NK-92 (cell line): ENCODE measurements around the gene TSACC.
"Not testable (repeated sequence)": the region's sequence is repeated elsewhere in the genome, so short reads cannot be mapped to it uniquely, and the experiment has no call there.

ENCODE experiments used
- DNase-seq: peaks from one replicate; lab custom pipeline; 2025; ENCODE audit not compliant: unreplicated experiment; lab: John Stamatoyannopoulos, UW

Gene TSACC

DNA sequence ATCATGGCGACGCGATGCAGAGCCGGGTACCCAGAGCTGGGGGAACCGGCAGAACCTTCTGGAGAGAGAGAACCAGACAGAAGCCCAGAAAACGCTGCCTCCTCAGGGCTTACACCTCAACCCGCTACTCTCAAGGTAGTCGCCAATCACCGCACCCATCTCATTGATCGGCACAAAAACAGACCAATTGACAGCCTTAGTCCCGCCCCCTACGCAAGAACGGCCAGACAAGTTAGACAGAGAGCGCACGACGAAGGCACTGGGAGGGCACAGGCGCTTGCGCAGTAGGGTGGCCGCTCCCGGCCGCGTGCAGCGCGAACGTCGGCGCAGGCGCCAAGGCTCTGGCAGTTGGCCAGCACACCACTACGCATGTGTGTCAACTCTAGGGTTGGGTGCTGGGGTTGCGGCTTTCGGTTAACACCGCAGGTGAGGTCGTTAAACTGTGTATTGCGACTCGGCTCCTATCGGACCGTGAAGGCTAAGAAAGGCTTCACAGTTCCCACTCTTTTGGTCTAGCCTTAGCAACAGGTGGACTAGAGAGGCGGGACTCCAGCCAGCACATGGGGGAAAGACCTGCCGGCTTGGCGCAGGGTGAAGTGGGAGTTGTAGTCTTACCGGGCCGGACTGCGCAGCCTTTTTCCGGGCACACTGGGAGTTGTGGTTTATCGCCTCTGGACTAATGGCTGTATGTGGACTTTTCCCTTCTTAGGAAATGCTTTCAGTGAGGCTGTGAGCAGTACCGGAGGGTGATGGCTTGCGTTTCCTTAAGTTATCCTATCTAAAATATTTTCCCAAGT lies at the start of gene TSACC, which contains the start of gene CCT3:
TSACC (plus strand) TSS at position 347 of the 797 bp plus-strand sequence. CDS start 1,232 bp downstream, outside the sequence.
CCT3 (minus strand) TSS at position 113 of the 797 bp plus-strand sequence; CDS start at position 5, 108 bp downstream.
- peak; percentile 92 for DNase-seq

DNA sequence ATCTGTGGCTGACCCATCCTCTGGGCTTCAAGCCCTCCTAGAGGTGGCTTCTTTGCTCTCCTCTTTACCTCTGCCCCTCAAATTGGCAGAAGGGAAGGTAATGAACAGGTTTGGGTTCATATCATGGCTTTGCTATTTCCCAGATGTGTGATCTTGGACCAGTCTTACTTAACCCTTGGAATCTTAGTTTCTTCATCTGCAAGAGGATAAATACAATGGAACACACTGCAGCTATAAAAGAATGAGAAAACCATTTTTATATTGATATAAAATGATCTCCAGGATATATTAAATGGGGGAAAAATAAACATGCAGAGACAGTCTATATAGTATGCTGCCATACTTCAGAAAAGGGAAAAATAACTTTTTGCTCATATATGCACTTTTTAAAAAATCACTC lies 48.5 kb upstream of the TSACC start:
- DNase-seq: no peak

DNA sequence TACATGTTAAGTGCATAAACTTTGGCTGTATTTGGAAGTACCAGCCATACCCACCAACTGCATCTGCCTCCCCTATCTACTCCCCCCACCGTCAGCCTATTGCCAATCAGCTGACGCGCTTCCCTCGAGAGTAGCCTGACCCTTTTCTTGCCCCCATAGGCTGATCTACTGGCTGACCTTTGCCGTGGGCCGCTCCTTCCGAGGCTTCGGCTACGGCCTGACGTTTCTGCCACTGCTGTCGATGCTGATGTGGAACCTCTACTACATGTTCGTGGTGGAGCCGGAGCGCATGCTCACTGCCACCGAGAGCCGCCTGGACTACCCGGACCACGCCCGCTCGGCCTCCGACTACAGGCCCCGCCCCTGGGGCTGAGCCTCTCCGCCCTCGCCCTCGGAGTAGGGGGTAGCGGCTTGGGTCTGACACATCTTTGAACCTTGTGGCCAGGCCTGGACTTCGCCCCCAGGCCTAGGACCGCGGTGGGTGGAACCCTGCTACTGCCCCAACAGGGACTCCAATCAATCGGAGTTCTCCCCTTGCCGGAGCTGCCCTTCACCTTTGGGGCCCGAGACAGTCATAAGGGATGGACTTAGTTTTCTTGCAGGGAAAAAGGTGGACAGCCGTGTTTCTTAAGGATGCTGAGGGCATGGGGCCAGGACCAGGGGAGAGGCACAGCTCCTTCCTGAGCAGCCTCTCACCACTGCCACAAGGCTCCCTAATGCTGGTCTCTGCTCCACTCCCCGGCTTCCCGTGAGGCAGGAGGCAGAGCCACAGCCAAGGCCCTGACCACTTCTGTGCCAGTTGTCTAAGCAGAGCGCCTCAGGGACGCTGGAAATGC lies 46.9 kb upstream of the TSACC start:
- no peak for DNase-seq

DNA sequence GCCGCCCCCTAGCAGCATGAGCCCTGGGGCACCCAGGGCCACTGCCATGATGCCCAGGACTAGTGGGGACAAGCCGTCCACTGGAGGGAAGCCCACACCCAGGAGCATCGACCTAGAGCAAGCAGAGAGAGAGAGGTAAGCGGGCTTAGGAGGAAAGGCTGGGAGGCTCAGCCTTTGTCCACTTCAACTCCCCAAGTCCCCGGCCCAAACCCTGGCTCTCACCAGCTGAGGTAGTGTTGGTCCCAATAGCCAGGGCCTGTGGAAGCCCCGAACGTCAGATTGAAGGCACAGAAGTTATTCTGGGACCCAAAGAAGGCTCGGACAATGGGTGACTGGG lies 45.3 kb upstream of the TSACC start:
- no peak for DNase-seq

DNA sequence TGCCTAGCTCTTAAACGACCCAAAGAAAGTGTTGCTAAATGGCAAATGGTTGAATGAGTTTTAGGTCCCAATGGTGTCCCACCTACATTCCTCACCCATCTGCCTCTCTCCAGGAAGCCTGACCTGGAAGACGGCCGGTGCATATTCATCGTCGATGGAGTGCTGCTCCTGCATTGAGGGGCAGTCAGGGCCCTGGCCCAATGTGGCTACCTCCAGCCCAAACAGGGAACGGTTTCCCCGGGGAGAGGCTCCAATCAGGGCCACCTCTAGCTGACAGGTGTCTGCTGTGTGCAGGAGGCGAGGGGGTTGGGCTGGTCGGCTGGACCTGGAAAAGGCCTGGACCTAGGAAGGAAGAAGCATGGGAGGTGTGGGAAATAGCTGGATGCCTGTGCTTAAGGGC lies 44.4 kb upstream of the TSACC start:
- DNase-seq: no peak

DNA sequence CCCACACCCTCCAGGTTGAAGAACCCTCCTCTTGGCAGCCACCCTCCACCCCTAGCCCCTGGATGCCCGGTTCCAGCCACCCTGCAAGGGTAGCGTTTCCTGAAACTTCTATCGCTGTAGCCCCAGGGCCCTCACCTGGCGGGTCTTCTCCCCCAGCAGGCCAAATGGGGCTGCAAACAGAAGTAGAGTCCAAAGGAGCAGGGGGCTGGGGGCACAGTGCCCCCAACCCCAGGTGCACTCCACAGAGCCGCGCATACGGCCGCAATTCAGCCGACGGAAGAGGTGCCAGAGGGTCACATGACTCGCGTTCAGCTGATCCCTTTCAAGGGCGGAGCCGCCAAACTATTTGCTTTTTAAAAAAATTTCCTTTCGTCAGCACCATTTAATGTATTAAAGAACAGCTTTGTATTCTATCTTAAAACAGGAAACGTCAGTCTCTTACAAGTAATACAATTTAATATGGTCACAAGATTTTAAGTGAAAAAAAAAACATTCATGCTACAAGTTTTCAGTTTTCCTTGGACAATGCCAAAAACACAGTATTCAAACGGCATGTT lies 42.9 kb upstream of the TSACC start, which contains the start of gene GLMP:
GLMP (minus strand) TSS at position 289 of the 557 bp plus-strand sequence; CDS start at position 255, 34 bp downstream.
- no peak for DNase-seq

DNA sequence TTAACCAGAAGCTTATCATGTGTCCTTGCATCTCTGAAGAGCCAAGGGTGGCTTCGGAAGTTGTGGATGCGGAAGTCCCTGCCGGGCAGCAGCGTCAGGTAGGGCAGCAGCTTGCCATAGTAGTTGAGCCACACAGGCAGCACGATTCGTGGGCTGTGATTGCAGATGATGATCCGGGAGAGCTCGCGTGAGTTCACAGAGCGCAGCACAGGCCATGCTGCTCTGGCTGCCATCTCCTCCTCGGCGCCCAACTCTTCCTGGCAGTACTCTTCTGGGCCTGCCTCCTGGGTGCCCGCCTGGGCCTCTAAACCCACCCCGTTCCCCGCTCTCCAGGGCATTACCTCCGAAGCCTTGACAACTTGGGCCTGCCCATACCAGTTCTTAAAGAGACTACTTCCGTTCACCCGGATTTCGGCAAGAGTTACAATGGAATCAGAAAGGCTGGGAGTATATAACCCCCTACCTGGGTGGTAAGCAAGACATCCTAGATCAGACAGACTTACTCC lies 39.4 kb upstream of the TSACC start, which contains the start of gene VHLL:
VHLL (minus strand) TSS at position 456 of the 506 bp plus-strand sequence; CDS start at position 338, 118 bp downstream.
- DNase-seq: no peak

DNA sequence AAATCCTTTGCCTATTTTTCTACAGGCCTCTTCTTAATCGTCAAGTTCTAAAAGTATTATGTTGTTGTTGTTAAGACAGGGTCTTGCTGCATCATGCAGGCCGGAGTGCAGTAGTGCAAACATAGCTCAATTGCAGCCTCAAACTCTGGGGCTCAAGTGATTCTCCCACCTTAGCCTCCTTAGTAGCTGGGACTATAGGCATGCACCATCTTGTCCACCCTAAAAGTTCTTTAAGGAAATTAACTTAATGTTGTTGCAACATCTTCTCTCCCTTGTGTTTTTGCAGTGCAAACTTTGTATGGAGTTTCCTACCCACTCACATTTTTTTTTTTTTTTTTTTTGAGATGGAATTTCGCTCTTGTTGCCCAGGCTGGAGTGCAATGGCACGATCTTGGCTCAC lies 35.1 kb upstream of the TSACC start:
- no peak for DNase-seq

DNA sequence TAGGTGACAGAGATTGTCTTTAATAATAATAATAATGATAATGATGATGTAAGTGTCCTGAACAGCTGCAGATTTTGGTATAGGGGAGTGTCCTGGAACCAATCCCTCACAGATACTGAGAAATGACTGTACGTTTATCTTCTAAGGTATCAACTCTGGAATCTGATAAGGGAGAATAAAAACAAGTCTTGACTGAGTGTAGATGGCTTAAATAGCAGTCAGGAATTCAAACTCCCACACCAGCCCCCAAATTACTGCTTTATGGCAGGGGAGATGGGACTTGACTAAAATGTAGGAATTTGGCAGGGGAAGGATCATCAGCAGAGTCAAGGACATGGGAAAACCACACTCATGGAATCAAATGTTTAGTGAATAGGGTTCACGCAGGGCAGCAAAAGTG lies 33.1 kb upstream of the TSACC start:
- DNase-seq: no peak

DNA sequence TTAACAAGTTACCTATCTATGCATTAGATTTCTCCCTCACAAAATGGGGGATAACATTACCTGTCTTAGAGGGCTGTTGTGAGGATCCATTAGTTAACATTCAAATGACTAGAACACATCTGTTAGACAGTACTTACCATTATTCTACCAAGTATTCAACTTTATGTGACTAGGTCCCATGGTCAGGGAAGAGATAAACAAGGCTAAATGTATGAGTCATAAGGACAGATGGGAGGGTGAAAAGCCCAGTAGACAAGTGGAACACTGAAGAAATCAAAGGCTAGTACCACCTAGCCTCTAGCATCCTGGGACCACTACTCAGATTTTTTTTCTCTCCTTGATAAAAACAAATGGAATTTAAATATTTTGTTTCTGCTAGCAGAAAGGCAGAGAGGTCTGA lies 30.2 kb upstream of the TSACC start:
- DNase-seq: no peak

DNA sequence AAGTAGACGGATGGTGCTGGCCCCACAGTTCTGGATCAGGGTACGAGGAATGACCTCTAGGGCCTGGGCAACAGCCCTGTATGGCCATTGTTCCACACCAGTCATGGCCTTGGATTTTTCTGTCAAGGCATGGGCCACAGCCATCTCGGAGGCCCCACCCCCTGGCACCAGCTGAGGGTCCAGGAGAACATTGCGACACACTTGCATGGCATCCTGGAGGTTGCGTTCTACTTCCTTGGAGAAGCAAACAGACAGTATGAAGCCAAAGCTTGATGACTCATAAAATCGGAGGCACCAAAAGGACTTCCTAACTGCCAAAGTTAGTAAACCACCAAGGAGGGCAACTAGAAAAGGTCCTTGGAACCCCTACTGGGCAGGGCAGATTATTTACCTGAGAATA lies 27.4 kb upstream of the TSACC start:
- DNase-seq: no peak

DNA sequence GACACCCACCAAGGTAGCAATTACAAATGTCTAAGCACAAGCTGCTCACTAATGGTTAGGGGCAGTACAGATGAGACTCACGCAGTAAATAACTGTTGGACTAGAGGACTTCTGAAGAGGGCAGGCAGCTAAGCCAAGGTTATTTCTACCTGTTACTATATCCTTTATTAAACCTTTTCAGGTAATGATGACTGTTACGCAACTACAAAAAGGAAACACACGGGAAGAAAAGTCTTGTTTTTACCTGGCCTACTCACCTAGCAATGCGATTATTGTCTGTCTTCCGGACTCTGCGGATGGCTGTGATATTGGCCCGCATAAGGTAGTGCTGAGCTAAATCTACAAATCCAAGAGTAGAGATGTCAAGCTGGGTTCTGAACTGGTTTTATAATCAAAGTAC lies 21.4 kb upstream of the TSACC start:
- no peak for DNase-seq

DNA sequence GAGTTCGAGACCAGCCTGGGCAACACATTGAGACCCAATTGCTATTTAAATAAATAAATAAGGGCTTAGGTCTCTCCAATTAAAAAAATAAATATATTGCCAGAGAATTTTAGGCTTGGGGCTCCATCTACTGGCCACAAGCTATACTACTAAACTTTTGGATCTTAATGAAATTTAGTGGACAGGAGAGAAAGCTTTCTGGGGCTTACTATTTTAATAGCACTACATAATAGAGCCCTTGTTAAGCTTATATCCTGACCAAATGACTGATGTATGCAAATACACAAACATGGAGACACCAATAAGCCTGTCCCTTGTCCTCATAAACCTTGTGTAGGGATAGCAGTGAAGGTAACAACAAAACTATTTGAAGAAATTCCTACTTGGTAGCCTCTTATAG lies 18.7 kb upstream of the TSACC start:
- DNase-seq: no peak

DNA sequence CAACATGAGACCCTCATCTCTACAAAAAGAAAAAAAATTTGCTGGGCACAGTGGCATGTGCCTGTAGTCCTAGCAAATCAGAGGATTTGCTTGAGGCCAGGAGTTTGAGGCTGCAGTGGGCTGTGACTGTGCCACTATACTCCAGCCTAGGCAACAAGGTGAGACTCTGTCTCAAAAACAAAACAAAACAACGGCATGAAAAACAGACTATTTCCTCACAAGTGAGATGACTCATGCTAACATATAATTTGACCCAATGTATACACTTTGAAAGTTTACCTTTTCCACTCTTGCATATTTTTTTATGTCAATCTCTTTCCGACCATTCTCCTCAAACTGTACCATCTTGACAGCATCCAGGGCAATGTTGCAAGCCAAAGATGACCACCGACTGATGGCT lies 17.8 kb upstream of the TSACC start:
- no peak for DNase-seq

DNA sequence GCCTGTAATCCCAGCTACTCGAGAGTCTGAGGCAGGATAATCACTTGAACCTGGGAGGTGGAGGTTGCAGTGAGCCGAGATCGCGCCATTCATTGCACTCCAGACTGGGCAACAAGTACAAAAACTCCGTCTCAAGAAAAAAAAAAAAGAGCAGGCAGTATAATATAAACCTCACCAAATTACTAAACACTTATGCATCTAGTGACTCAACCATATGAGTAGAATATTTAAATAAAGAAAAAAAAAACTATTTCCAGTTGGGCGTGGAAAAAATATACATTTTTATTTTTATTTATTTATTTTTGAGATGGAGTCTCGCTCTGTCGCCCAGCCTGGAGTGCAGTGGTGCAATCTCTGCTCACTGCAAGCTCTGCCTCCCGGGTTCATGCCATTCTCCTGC lies 15.1 kb upstream of the TSACC start:
- not testable (repeated sequence) for DNase-seq

DNA sequence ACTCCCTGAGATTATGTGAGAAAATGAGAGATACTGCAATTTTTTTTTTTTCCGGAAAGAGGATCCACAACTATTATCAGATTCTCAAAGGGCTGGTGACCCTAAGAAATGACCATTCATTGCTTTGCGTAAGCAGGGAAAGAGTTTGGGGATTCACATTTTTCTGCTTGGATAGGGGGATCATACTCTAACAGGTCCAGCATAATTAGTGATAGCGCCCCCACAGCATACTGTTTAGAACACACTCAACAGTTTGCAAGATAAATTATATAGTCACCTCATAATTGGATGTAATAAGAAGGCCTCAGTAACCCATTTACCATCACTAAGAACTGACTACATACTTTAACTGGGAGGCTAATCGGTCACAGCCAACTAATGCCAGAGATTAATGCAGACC lies 2.1 kb upstream of the TSACC start:
- DNase-seq: no peak

DNA sequence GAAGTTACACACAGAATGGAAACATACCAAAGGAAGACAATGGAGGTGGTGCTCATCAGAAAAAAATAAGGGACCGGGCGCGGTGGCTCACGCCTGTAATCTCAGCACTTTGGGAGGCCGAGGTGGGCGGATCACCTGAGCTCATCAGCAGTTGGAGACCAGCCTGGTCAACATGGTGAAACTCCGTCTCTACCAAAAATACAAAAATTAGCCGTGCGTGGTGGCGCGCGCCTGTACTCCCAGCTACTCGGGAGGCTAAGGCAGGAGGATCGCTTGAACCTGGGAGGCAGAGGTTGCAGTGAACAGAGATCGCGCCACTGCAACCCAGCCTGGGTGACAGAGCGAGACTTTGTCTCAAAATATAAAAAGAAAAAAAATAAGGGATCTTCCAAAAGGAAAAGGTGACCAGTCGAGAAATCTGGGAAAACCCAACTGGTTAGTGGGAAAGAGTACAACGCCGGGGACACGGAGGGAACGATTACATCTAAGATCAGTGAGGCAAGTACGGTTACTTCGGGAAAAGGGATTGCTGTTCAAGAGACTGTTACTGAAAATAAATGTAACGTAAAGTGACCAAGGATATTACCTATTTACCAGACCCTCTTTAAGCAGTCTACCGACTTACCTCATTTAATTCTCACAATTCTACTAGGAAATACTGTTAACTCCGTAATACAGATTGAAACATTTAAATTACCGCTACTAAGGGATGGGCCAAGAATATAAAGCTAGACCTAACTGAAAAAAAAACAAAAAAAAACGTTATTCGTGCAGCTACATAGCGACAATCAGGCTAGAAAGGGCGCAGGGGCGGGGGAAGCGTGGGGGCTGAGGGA lies 1.1 kb upstream of the TSACC start:
- DNase-seq: no peak

DNA sequence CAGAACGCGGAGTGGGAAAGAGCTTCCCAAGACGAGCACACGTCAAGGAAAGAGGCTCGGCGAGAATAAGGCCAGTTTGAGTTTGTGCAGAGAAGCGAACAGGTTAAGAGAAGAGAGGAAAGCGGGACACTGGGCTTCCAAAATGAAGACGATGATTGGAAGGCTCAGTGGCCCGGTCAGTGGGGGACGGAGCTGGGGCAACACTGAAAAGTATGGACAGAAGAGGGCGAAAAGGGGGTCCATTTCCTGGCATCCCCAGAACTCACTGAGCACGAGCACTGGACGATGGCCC lies 492 bp upstream of the TSACC start:
- no peak for DNase-seq

DNA sequence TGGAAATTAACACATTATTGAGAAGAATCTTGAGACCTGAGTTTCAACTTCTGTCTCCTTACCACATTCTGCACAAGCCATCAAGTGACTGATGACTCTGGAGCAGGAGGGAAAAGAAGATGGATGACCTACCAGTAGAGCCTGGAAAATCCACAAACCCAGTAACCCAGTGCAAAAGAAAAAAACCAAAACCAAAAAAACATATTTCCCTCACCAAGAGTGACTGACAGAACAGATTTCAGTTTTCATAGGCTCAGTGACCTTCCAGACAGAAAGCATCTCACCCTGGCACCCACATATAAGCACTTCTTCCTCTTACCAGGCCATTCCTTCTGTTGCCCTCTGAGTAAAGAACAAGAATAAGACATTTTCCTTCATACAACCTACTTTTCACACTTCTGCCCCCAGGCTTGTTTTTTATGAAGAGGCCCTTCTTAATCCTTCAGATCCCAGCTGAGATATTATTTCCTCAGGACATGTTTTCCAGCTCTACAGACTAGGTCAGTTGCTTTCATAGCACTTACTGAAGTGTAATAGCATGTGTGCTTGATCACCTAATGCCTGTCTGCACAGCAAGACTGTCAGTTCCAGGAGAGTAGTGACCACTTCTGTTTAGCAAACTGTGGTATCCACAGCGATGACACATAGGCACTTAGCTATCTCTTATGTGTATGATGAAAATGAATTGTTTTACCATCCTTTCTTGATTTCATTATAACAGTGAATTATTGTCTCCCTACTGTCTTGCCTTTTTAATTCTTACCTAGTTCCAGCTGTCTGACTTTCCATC lies 4.0 kb downstream of the TSACC start:
- DNase-seq: no peak

DNA sequence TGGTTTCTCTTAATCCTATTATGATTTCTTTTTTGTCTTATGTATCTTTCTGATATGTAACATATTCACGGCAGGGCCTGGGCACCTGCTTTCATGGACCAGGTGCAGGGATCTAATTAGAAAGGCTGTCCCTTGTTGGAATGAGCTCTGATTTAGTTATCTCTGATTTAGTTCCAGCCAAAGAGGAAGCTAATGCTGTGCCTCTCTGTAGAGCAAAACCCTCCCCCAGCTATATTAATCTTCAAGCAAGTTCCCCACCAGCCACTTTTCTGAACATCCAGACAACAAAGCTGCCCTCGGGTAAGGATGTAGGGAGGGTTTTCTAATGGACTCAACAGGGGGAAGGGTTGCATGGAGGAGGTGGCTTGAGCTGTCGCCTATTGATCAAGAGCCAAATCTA lies 6.1 kb downstream of the TSACC start:
- DNase-seq: no peak
